ENCODE results near the gene ZC3H6.
"Not testable (repeated sequence)": the region's sequence is repeated elsewhere in the genome, so short reads cannot be mapped to it uniquely, and the experiment has no call there.

The ZC3H6 gene

DNA sequence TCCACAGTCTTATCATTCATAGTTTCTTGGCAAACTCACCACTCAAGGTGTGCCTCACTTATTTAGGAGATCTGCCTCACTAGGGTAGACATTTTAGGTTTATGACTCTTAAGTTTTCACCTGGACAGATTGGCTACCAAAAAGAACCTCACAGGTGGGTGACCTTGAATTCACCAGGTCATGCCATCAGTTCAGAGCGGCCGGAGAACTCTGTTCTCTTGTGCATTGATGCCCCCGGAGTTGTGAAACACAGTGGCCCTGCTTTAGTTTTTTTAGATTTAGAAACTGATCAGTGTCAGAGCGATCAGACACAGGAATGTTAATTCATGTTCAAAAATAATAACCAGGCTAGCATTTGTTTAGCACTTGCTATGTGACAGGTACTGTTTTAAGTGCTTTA lies 6.7 kb downstream of the ZC3H6 start:
- not testable (repeated sequence) for H3K9me3 ChIP-seq (ENCODE audit: control insufficient read depth, low read depth, low read length); H3K27ac ChIP-seq (ENCODE audit: low read length); H3K4me1 ChIP-seq (ENCODE audit: control insufficient read depth, low read depth, low read length); H3K36me3 ChIP-seq (ENCODE audit: control insufficient read depth, low read depth, low read length); H3K4me3 ChIP-seq (ENCODE audit: low read length); H3K9ac ChIP-seq (ENCODE audit: low read length); H3K27me3 ChIP-seq (ENCODE audit: control insufficient read depth, insufficient read depth, low read length)

DNA sequence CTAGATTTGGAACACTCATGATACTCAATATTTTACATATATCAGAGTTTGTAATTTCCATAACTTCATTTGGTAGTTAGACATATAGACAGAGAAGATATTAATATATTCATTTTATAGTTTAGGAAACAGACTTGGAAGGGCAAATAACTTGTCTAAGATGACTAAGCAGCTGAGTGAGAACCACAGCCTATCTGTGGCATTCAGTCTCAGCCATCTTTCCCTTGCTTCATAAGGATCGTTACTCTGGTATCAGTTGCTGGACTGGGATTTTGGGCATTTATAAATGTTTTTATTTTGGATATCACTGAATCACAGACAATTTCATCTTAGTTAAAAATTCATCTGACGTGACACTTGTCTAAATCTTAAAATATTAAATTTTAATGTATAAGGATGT lies 8.1 kb downstream of the ZC3H6 start:
- not testable (repeated sequence) for H3K9ac ChIP-seq (ENCODE audit: low read length); H3K27me3 ChIP-seq (ENCODE audit: control insufficient read depth, insufficient read depth, low read length); H3K4me1 ChIP-seq (ENCODE audit: control insufficient read depth, low read depth, low read length); H3K9me3 ChIP-seq (ENCODE audit: control insufficient read depth, low read depth, low read length); H3K27ac ChIP-seq (ENCODE audit: low read length); H3K36me3 ChIP-seq (ENCODE audit: control insufficient read depth, low read depth, low read length); H3K4me3 ChIP-seq (ENCODE audit: low read length)

DNA sequence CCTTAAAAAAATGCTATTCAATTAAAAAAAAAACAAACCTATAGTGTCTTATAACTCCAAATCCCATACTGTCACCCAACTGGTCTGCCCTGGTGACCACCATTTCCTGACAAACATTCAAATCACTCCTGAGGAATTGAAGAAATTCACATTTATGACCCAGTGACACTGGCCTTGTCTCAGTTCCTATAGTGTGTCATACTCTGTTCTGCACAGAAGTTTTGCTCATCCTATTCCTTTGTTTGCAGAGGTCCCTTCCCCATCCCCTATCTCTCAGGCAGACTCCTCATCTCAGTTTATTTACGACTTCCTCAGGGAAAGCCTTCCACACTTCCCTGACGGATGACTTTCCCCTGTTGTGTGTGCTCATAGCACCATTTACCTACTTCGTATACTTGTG lies 14.7 kb downstream of the ZC3H6 start:
- H3K4me1 ChIP-seq (ENCODE audit: control insufficient read depth, low read depth, low read length): no peaks in the 10 kb centered on the region
- H3K36me3 ChIP-seq (ENCODE audit: control insufficient read depth, low read depth, low read length): no peaks in the 10 kb centered on the region
- H3K9me3 ChIP-seq (ENCODE audit: control insufficient read depth, low read depth, low read length): no peaks in the 10 kb centered on the region
- no peak overlapping the region for H3K9ac ChIP-seq (ENCODE audit: low read length)
- no peak overlapping the region for H3K4me3 ChIP-seq (ENCODE audit: low read length)
- no peak overlapping the region for H3K27ac ChIP-seq (ENCODE audit: low read length)
- H3K27me3 ChIP-seq (ENCODE audit: control insufficient read depth, insufficient read depth, low read length): no peaks in the 10 kb centered on the region

GRCh38 chr2:112290648-112291047 lies 15.3 kb downstream of the ZC3H6 start:
- no peaks in the 10 kb centered on the region for H3K36me3 ChIP-seq (ENCODE audit: control insufficient read depth, low read depth, low read length)
- H3K27me3 ChIP-seq (ENCODE audit: control insufficient read depth, insufficient read depth, low read length): no peaks in the 10 kb centered on the region
- H3K4me1 ChIP-seq (ENCODE audit: control insufficient read depth, low read depth, low read length): no peaks in the 10 kb centered on the region
- H3K9ac ChIP-seq (ENCODE audit: low read length): no peak overlapping the region
- H3K27ac ChIP-seq (ENCODE audit: low read length): no peak overlapping the region
- no peak overlapping the region for H3K4me3 ChIP-seq (ENCODE audit: low read length)
- H3K9me3 ChIP-seq (ENCODE audit: control insufficient read depth, low read depth, low read length): no peaks in the 10 kb centered on the region

- Histone ChIP-seq H3K9ac (ENCODE audit: low read length) (no peak overlapping the region), H3K4me1 (ENCODE audit: control insufficient read depth, low read depth, low read length) (no peaks in the 10 kb centered on the region), H3K27me3 (ENCODE audit: control insufficient read depth, insufficient read depth, low read length) (no peaks in the 10 kb centered on the region), H3K4me3 (ENCODE audit: low read length) (no peak overlapping the region), H3K36me3 (ENCODE audit: control insufficient read depth, low read depth, low read length) (no peaks in the 10 kb centered on the region), H3K9me3 (ENCODE audit: control insufficient read depth, low read depth, low read length) (no peaks in the 10 kb centered on the region), H3K27ac (ENCODE audit: low read length) (no peak overlapping the region)
These were observed 18.4 kb downstream of the ZC3H6 start for GRCh38 chr2:112293636-112294401.

- no peak overlapping the region for H3K9ac ChIP-seq (ENCODE audit: low read length)
- no peak overlapping the region for H3K27ac ChIP-seq (ENCODE audit: low read length)
- H3K4me3 ChIP-seq (ENCODE audit: low read length): no peak overlapping the region
- no peaks in the 10 kb centered on the region for H3K9me3 ChIP-seq (ENCODE audit: control insufficient read depth, low read depth, low read length)
- H3K27me3 ChIP-seq (ENCODE audit: control insufficient read depth, insufficient read depth, low read length): no peaks in the 10 kb centered on the region
- no peaks in the 10 kb centered on the region for H3K4me1 ChIP-seq (ENCODE audit: control insufficient read depth, low read depth, low read length)
- no peaks in the 10 kb centered on the region for H3K36me3 ChIP-seq (ENCODE audit: control insufficient read depth, low read depth, low read length)
These were observed 20.1 kb downstream of the ZC3H6 start for GRCh38 chr2:112295407-112296078.

GRCh38 chr2:112296407-112296806 lies 21.0 kb downstream of the ZC3H6 start:
- no peaks in the 10 kb centered on the region for H3K4me1 ChIP-seq (ENCODE audit: control insufficient read depth, low read depth, low read length)
- H3K27ac ChIP-seq (ENCODE audit: low read length): no peak overlapping the region
- H3K4me3 ChIP-seq (ENCODE audit: low read length): no peak overlapping the region
- no peaks in the 10 kb centered on the region for H3K36me3 ChIP-seq (ENCODE audit: control insufficient read depth, low read depth, low read length)
- H3K27me3 ChIP-seq (ENCODE audit: control insufficient read depth, insufficient read depth, low read length): no peaks in the 10 kb centered on the region
- no peaks in the 10 kb centered on the region for H3K9me3 ChIP-seq (ENCODE audit: control insufficient read depth, low read depth, low read length)
- H3K9ac ChIP-seq (ENCODE audit: low read length): no peak overlapping the region

DNA sequence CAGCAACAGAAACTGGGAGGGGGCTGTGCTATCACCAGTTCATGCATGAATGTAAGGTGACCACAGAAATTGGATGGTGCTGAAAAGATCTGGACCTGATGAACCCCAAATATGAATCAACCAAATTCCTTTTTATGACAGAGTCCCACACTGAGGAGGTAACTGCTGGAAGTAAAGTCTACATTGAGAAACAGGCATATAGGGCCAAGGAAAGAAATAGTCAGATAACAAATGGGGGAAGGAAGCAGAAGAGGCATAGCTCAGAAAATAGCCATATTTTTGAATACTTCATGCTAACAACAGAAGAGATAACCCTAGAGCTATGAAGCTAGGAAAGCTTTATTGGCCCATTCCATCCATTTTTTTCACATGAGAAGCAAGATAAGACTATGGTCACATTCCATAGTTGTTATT lies 25.8 kb downstream of the ZC3H6 start:
- H3K4me3 ChIP-seq (ENCODE audit: low read length): no peak overlapping the region
- H3K4me1 ChIP-seq (ENCODE audit: control insufficient read depth, low read depth, low read length): no peaks in the 10 kb centered on the region
- H3K27ac ChIP-seq (ENCODE audit: low read length): no peak overlapping the region
- no peak overlapping the region for H3K9ac ChIP-seq (ENCODE audit: low read length)
- no peaks in the 10 kb centered on the region for H3K27me3 ChIP-seq (ENCODE audit: control insufficient read depth, insufficient read depth, low read length)
- H3K36me3 ChIP-seq (ENCODE audit: control insufficient read depth, low read depth, low read length): no peaks in the 10 kb centered on the region
- no peaks in the 10 kb centered on the region for H3K9me3 ChIP-seq (ENCODE audit: control insufficient read depth, low read depth, low read length)

- H3K27ac ChIP-seq (ENCODE audit: low read length): no peak overlapping the region
- H3K36me3 ChIP-seq (ENCODE audit: control insufficient read depth, low read depth, low read length): no peaks in the 10 kb centered on the region
- H3K27me3 ChIP-seq (ENCODE audit: control insufficient read depth, insufficient read depth, low read length): no peaks in the 10 kb centered on the region
- H3K9me3 ChIP-seq (ENCODE audit: control insufficient read depth, low read depth, low read length): no peaks in the 10 kb centered on the region
- no peak overlapping the region for H3K9ac ChIP-seq (ENCODE audit: low read length)
- H3K4me1 ChIP-seq (ENCODE audit: control insufficient read depth, low read depth, low read length): no peaks in the 10 kb centered on the region
- no peak overlapping the region for H3K4me3 ChIP-seq (ENCODE audit: low read length)
These were observed 26.6 kb downstream of the ZC3H6 start for GRCh38 chr2:112301973-112302372.

GRCh38 chr2:112304298-112304941 lies 29.0 kb downstream of the ZC3H6 start:
- Histone ChIP-seq H3K4me1 (ENCODE audit: control insufficient read depth, low read depth, low read length) (no peaks in the 10 kb centered on the region), H3K27me3 (ENCODE audit: control insufficient read depth, insufficient read depth, low read length) (no peaks in the 10 kb centered on the region), H3K36me3 (ENCODE audit: control insufficient read depth, low read depth, low read length) (no peaks in the 10 kb centered on the region), H3K27ac (ENCODE audit: low read length) (no peak overlapping the region), H3K4me3 (ENCODE audit: low read length) (no peak overlapping the region), H3K9ac (ENCODE audit: low read length) (no peak overlapping the region), H3K9me3 (ENCODE audit: control insufficient read depth, low read depth, low read length) (no peaks in the 10 kb centered on the region)

GRCh38 chr2:112305132-112305531 lies 29.7 kb downstream of the ZC3H6 start:
- Histone ChIP-seq H3K27me3 (ENCODE audit: control insufficient read depth, insufficient read depth, low read length) (no peaks in the 10 kb centered on the region), H3K4me3 (ENCODE audit: low read length) (no peak overlapping the region), H3K9ac (ENCODE audit: low read length) (no peak overlapping the region), H3K9me3 (ENCODE audit: control insufficient read depth, low read depth, low read length) (no peaks in the 10 kb centered on the region), H3K27ac (ENCODE audit: low read length) (no peak overlapping the region), H3K36me3 (ENCODE audit: control insufficient read depth, low read depth, low read length) (no peaks in the 10 kb centered on the region), H3K4me1 (ENCODE audit: control insufficient read depth, low read depth, low read length) (no peaks in the 10 kb centered on the region)

- H3K9ac ChIP-seq (ENCODE audit: low read length): no peak overlapping the region
- H3K27me3 ChIP-seq (ENCODE audit: control insufficient read depth, insufficient read depth, low read length): no peaks in the 10 kb centered on the region
- H3K27ac ChIP-seq (ENCODE audit: low read length): no peak overlapping the region
- no peak overlapping the region for H3K4me3 ChIP-seq (ENCODE audit: low read length)
- no peaks in the 10 kb centered on the region for H3K9me3 ChIP-seq (ENCODE audit: control insufficient read depth, low read depth, low read length)
- H3K36me3 ChIP-seq (ENCODE audit: control insufficient read depth, low read depth, low read length): no peaks in the 10 kb centered on the region
- H3K4me1 ChIP-seq (ENCODE audit: control insufficient read depth, low read depth, low read length): no peaks in the 10 kb centered on the region
These were observed 35.5 kb downstream of the ZC3H6 start for GRCh38 chr2:112310906-112311305.

Data from iPS-18a (cell line).